WTC11 (cell line): ENCODE measurements around the gene SLC26A3. TPM values are rescaled to one million over a fixed set of nuclear protein-coding genes. Genes with fewer than 3 reads are reported as not detected.
"Not testable (repeated sequence)": the region's sequence is repeated elsewhere in the genome, so short reads cannot be mapped to it uniquely, and the experiment has no call there.

Source experiments
- ATAC-seq: fragments of 200-7000 bp; cut with Tn5 transposase; 2 replicates; pipeline ENCODE4 v1.10.0; 2021; ENCODE audit warnings: mild to moderate bottlenecking, moderate library complexity
- CTCF ChIA-PET: fragments of 300-600 bp; sonication (Branson Sonifier 250); formaldehyde crosslinking; loops from one replicate; lab custom pipeline; 2021; ENCODE audit warnings: antibody characterized with exemption; lab: Charles Lee
- POLR2A ChIA-PET: fragments of 350-600 bp; sonication (Branson Sonifier 250); formaldehyde crosslinking; loops from one replicate; lab custom pipeline; 2021; ENCODE audit warnings: antibody characterized with exemption; lab: Charles Lee
- DNase-seq: peaks from one replicate; pipeline ENCODE4 v3.0.0; 2021; ENCODE audit warnings: low spot score
- H3K27ac Mint-ChIP-seq: 2 replicates; pipeline ENCODE4 v1.8.0; 2021; ENCODE audit warnings: mixed read lengths
- H3K27me3 Mint-ChIP-seq: 2 replicates; pipeline ENCODE4 v1.8.0; 2021; ENCODE audit warnings: low read depth, mild to moderate bottlenecking, moderate library complexity, mixed read lengths
- H3K36me3 Mint-ChIP-seq: 2 replicates; pipeline ENCODE4 v1.8.0; 2021; ENCODE audit warnings: mixed read lengths
- H3K4me1 Mint-ChIP-seq: 2 replicates; pipeline ENCODE4 v1.8.0; 2022; ENCODE audit warnings: mixed read lengths
- H3K4me3 Mint-ChIP-seq: 2 replicates; pipeline ENCODE4 v1.8.0; 2021; ENCODE audit warnings: mild to moderate bottlenecking, moderate library complexity, mixed read lengths
- H3K9me3 Mint-ChIP-seq: 2 replicates; pipeline ENCODE4 v1.8.0; 2021; ENCODE audit warnings: mixed read lengths
- ATF1 ChIP-seq: sonication (generic); formaldehyde crosslinking; IDR thresholded peaks from 2 replicates; pipeline ENCODE4 v1.8.1; 2023; ENCODE audit warnings: mild to moderate bottlenecking, moderate library complexity, missing genetic modification reagents
- EMX1 ChIP-seq: fragments of 250-450 bp; sonication (Bioruptor Pico); IDR thresholded peaks from 2 replicates; pipeline ENCODE4 v1.8.0; 2021; ENCODE audit warnings: mild to moderate bottlenecking
- FOXJ3 ChIP-seq: sonication (generic); formaldehyde crosslinking; IDR thresholded peaks from 2 replicates; pipeline ENCODE4 v1.9.0; 2021; ENCODE audit warnings: missing genetic modification reagents, mild to moderate bottlenecking, borderline replicate concordance
- GABPB1 ChIP-seq: sonication (generic); formaldehyde crosslinking; IDR thresholded peaks from 2 replicates; pipeline ENCODE4 v1.8.1; 2023; ENCODE audit warnings: mild to moderate bottlenecking, missing genetic modification reagents
- GTF2I ChIP-seq: fragments of 250-450 bp; sonication (Bioruptor Pico); conservative IDR thresholded peaks from 2 replicates; pipeline ENCODE4 v1.4.0; 2021; ENCODE audit warnings: mild to moderate bottlenecking
- HMGA2 ChIP-seq: fragments of 250-450 bp; sonication (Bioruptor Pico); IDR thresholded peaks from 2 replicates; pipeline ENCODE4 v1.4.0; 2021; ENCODE audit warnings: mild to moderate bottlenecking, moderate library complexity
- HMGXB4 ChIP-seq: sonication (generic); formaldehyde crosslinking; IDR thresholded peaks from 2 replicates; pipeline ENCODE4 v1.8.1; 2023; ENCODE audit warnings: mild to moderate bottlenecking, moderate library complexity, missing genetic modification reagents
- JAZF1 ChIP-seq: fragments of 250-450 bp; sonication (Bioruptor Pico); IDR thresholded peaks from 2 replicates; pipeline ENCODE4 v1.9.0; 2021; ENCODE audit warnings: moderate library complexity, mild to moderate bottlenecking, inconsistent platforms
- MXD4 ChIP-seq: fragments of 250-450 bp; sonication (Bioruptor Pico); IDR thresholded peaks from 2 replicates; pipeline ENCODE4 v1.8.0; 2021; ENCODE audit warnings: mild to moderate bottlenecking, moderate library complexity, borderline replicate concordance
- PRDM15 ChIP-seq: sonication (generic); formaldehyde crosslinking; IDR thresholded peaks from 2 replicates; pipeline ENCODE4 v1.8.0; 2022; ENCODE audit warnings: missing genetic modification reagents
- SMAD3 ChIP-seq: sonication (generic); formaldehyde crosslinking; IDR thresholded peaks from 2 replicates; pipeline ENCODE4 v1.8.0; 2022; ENCODE audit warnings: missing genetic modification reagents, mild to moderate bottlenecking, borderline replicate concordance
- SOX15 ChIP-seq: fragments of 250-450 bp; sonication (Bioruptor Pico); IDR thresholded peaks from 2 replicates; pipeline ENCODE4 v1.9.0; 2021; ENCODE audit warnings: mild to moderate bottlenecking
- ZBTB43 ChIP-seq: sonication (generic); formaldehyde crosslinking; IDR thresholded peaks from 2 replicates; pipeline ENCODE4 v1.8.1; 2023; ENCODE audit warnings: mild to moderate bottlenecking, missing genetic modification reagents
- ZNF396 ChIP-seq: fragments of 250-450 bp; sonication (Bioruptor Pico); IDR thresholded peaks from 2 replicates; pipeline ENCODE4 v1.8.0; 2021; ENCODE audit warnings: mild to moderate bottlenecking, moderate library complexity, borderline replicate concordance
- ZNF671 ChIP-seq: fragments of 250-450 bp; sonication (Bioruptor Pico); IDR thresholded peaks from 2 replicates; pipeline ENCODE4 v1.8.0; 2021; ENCODE audit warnings: mild to moderate bottlenecking
- total RNA-seq: library from RNA; stranded (reverse); gene quantifications from 3 replicates; pipeline ENCODE4 v1.2.3, GENCODE V29; 2021
- TF ChIP-seq, protein P1 (sequence below): sonication (generic); formaldehyde crosslinking; IDR thresholded peaks from 2 replicates; pipeline ENCODE4 v1.8.1; 2022; ENCODE audit warnings: low read depth, mild to moderate bottlenecking, moderate library complexity, missing genetic modification reagents, borderline replicate concordance
- TF ChIP-seq, protein P2 (sequence below): fragments of 250-450 bp; sonication (Bioruptor Pico); IDR thresholded peaks from 2 replicates; pipeline ENCODE4 v1.9.0; 2021; ENCODE audit warnings: mild to moderate bottlenecking, borderline replicate concordance

The SLC26A3 gene
- total RNA-seq, 1 experiment from 2014 or later = 0.28 TPM

GRCh38 chr7:107850216-107850615 lies 47.2 kb upstream of the SLC26A3 start (continued):
- TF ChIP-seq HMGA2 (CRISPR knock-in tag) = no peak

DNA sequence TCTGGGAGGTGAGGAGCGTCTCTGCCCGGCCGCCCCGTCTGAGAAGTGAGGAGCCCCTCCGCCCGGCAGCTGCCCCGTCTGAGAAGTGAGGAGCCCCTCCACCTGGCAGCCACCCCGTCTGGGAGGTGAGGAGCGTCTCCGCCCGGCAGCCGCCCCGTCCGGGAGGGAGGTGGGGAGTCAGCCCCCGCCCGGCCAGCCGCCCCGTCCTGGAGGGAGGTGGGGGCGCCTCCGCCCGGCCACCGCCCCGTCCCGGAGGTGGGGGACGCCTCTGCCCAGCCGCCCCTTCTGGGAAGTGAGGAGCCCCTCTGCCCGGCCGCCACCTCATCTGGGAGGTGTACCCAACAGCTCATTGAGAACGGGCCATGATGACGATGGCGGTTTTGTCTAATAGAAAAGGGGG lies 45.2 kb upstream of the SLC26A3 start:
- H3K27ac Mint-ChIP-seq, ATAC-seq, H3K27me3 Mint-ChIP-seq, H3K4me3 Mint-ChIP-seq, DNase-seq, H3K4me1 Mint-ChIP-seq, POLR2A ChIA-PET, CTCF ChIA-PET, H3K9me3 Mint-ChIP-seq, H3K36me3 Mint-ChIP-seq: not testable (repeated sequence)

- H3K4me1 Mint-ChIP-seq, H3K27ac Mint-ChIP-seq, CTCF ChIA-PET, POLR2A ChIA-PET, H3K4me3 Mint-ChIP-seq, H3K9me3 Mint-ChIP-seq, H3K27me3 Mint-ChIP-seq, H3K36me3 Mint-ChIP-seq, DNase-seq, ATAC-seq: not testable (repeated sequence)
Measured at GRCh38 chr7:107847836-107848175, 44.8 kb upstream of the SLC26A3 start.

- H3K4me1 Mint-ChIP-seq = 0 out of 2 replicates have a peak, but pooled peaks cover 6% of the 10 kb centered on the region
- ATAC-seq = no peak
- H3K4me3 Mint-ChIP-seq = no peak overlapping the region
- H3K27ac Mint-ChIP-seq = no peak overlapping the region
- 0 out of 2 replicates have a peak, but pooled peaks cover 4% of the 10 kb centered on the region for H3K36me3 Mint-ChIP-seq
- H3K27me3 Mint-ChIP-seq = no peaks in the 10 kb centered on the region
- CTCF ChIA-PET = no interaction called here
- no peak for DNase-seq
- H3K9me3 Mint-ChIP-seq = peaks cover 8% of the 10 kb centered on the region; the same call in 1 of the 2 replicates
- POLR2A ChIA-PET = no interaction called here
- no peak for TF ChIP-seq ATF1 (CRISPR knock-in tag)
- TF ChIP-seq FOXJ3 = no peak
- TF ChIP-seq, protein P1, sequence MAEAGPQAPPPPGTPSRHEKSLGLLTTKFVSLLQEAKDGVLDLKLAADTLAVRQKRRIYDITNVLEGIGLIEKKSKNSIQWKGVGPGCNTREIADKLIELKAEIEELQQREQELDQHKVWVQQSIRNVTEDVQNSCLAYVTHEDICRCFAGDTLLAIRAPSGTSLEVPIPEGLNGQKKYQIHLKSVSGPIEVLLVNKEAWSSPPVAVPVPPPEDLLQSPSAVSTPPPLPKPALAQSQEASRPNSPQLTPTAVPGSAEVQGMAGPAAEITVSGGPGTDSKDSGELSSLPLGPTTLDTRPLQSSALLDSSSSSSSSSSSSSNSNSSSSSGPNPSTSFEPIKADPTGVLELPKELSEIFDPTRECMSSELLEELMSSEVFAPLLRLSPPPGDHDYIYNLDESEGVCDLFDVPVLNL (CRISPR knock-in tag) = no peak
- no peak for TF ChIP-seq GABPB1
- TF ChIP-seq ZNF396 (CRISPR knock-in tag) = no peak
- TF ChIP-seq, protein P2, sequence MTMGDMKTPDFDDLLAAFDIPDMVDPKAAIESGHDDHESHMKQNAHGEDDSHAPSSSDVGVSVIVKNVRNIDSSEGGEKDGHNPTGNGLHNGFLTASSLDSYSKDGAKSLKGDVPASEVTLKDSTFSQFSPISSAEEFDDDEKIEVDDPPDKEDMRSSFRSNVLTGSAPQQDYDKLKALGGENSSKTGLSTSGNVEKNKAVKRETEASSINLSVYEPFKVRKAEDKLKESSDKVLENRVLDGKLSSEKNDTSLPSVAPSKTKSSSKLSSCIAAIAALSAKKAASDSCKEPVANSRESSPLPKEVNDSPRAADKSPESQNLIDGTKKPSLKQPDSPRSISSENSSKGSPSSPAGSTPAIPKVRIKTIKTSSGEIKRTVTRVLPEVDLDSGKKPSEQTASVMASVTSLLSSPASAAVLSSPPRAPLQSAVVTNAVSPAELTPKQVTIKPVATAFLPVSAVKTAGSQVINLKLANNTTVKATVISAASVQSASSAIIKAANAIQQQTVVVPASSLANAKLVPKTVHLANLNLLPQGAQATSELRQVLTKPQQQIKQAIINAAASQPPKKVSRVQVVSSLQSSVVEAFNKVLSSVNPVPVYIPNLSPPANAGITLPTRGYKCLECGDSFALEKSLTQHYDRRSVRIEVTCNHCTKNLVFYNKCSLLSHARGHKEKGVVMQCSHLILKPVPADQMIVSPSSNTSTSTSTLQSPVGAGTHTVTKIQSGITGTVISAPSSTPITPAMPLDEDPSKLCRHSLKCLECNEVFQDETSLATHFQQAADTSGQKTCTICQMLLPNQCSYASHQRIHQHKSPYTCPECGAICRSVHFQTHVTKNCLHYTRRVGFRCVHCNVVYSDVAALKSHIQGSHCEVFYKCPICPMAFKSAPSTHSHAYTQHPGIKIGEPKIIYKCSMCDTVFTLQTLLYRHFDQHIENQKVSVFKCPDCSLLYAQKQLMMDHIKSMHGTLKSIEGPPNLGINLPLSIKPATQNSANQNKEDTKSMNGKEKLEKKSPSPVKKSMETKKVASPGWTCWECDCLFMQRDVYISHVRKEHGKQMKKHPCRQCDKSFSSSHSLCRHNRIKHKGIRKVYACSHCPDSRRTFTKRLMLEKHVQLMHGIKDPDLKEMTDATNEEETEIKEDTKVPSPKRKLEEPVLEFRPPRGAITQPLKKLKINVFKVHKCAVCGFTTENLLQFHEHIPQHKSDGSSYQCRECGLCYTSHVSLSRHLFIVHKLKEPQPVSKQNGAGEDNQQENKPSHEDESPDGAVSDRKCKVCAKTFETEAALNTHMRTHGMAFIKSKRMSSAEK = no peak
- TF ChIP-seq SMAD3 (CRISPR knock-in tag) = no peak
- no peak for TF ChIP-seq HMGXB4
- no peak for TF ChIP-seq PRDM15 (CRISPR knock-in tag)
- TF ChIP-seq ZBTB43 = no peak
- TF ChIP-seq MXD4 (CRISPR knock-in tag) = no peak
- no peak for TF ChIP-seq JAZF1
- no peak for TF ChIP-seq SOX15 (CRISPR knock-in tag)
- TF ChIP-seq EMX1 (CRISPR knock-in tag) = no peak
- no peak for TF ChIP-seq GTF2I (CRISPR knock-in tag)
- TF ChIP-seq ZNF671 = no peak
Measured at GRCh38 chr7:107847168-107847835, 44.3 kb upstream of the SLC26A3 start.
